ENCODE results near the gene SLC13A2. TPM values are rescaled to one million over a fixed set of nuclear protein-coding genes. Genes with fewer than 3 reads are reported as not detected.

The SLC13A2 gene
- total RNA-seq, 1 experiment from 2014 or later = not detected

DNA sequence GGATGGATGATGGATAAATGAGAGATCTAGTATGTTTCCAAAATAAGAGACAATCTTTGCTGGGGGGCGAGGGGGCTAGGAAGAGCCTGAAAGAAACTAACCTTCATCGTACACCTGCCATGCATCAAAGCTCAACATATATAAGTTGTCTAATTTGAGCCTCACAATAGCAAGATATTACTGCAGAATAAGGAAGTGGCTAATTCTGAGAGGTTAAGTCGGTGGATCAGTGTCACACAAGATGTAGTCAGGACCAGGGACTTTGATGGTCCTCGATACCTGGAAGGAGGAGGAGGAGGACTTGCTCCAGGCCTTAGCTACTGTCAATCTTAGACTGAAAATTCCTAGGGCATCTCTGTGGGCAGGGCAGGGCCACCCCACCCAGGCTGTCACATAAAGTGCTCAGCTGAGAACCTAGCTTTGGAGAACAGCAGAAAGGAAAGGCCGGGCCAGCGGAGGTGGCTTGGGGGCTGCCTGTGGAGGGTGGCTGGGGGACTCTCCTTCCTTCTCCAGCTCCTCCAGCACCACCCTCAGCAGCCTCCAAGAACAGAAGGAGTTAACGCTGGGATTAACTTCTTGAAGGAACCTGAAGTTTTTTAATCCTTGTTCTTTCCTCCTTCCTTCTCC, 460 bp upstream of the SLC13A2 start:
- ChIA-PET CTCF (no interaction called here), POLR2A (no interaction called here)
- ATAC-seq (no peak), DNase-seq (ENCODE audit: low read depth, low spot score) (no peak)
- peaks cover 3% of the 10 kb centered on the region; the same call in 1 of the 2 replicates for H3K27me3 ChIP-seq (ENCODE audit: control insufficient read depth, insufficient read depth, low read length)
- no TSS peak for BruUV-seq (replicated peaks)
- intact Hi-C loops (cut with micrococcal nuclease; ENCODE audit: unreplicated experiment) (no loop called here), in situ Hi-C loops (cut with HindIII; ENCODE audit: low pct_unique_long_range_greater_than_20kb, low sequenced_read_pairs) (no loop called here)
- no peak overlapping the region for H3K27ac ChIP-seq (ENCODE audit: low read length)
- no peak overlapping the region for H3K4me3 ChIP-seq (ENCODE audit: low read depth in 2 of 2, low read length in 2 of 2)
- no peaks in the 10 kb centered on the region for H3K9me3 ChIP-seq (ENCODE audit: control insufficient read depth, insufficient read depth, low read depth, low read length)
- H3K36me3 ChIP-seq (ENCODE audit: control insufficient read depth, insufficient read depth, low read length) = no peaks in the 10 kb centered on the region
- TF ChIP-seq, protein P1, sequence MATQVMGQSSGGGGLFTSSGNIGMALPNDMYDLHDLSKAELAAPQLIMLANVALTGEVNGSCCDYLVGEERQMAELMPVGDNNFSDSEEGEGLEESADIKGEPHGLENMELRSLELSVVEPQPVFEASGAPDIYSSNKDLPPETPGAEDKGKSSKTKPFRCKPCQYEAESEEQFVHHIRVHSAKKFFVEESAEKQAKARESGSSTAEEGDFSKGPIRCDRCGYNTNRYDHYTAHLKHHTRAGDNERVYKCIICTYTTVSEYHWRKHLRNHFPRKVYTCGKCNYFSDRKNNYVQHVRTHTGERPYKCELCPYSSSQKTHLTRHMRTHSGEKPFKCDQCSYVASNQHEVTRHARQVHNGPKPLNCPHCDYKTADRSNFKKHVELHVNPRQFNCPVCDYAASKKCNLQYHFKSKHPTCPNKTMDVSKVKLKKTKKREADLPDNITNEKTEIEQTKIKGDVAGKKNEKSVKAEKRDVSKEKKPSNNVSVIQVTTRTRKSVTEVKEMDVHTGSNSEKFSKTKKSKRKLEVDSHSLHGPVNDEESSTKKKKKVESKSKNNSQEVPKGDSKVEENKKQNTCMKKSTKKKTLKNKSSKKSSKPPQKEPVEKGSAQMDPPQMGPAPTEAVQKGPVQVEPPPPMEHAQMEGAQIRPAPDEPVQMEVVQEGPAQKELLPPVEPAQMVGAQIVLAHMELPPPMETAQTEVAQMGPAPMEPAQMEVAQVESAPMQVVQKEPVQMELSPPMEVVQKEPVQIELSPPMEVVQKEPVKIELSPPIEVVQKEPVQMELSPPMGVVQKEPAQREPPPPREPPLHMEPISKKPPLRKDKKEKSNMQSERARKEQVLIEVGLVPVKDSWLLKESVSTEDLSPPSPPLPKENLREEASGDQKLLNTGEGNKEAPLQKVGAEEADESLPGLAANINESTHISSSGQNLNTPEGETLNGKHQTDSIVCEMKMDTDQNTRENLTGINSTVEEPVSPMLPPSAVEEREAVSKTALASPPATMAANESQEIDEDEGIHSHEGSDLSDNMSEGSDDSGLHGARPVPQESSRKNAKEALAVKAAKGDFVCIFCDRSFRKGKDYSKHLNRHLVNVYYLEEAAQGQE (IDR thresholded peaks at IDR 0.05; ENCODE audit: insufficient read depth in 1 of 2, low read depth in 2 of 2, low read length in 1 of 2) = no peak
- TF ChIP-seq POLR2AphosphoS5 (IDR thresholded peaks at IDR 0.05; ENCODE audit: low read depth, low read length) = no peak
- TF ChIP-seq, protein P2, sequence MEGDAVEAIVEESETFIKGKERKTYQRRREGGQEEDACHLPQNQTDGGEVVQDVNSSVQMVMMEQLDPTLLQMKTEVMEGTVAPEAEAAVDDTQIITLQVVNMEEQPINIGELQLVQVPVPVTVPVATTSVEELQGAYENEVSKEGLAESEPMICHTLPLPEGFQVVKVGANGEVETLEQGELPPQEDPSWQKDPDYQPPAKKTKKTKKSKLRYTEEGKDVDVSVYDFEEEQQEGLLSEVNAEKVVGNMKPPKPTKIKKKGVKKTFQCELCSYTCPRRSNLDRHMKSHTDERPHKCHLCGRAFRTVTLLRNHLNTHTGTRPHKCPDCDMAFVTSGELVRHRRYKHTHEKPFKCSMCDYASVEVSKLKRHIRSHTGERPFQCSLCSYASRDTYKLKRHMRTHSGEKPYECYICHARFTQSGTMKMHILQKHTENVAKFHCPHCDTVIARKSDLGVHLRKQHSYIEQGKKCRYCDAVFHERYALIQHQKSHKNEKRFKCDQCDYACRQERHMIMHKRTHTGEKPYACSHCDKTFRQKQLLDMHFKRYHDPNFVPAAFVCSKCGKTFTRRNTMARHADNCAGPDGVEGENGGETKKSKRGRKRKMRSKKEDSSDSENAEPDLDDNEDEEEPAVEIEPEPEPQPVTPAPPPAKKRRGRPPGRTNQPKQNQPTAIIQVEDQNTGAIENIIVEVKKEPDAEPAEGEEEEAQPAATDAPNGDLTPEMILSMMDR (IDR thresholded peaks at IDR 0.05) = no peak
- no peak for TF ChIP-seq SIN3A (IDR thresholded peaks at IDR 0.05; ENCODE audit: borderline replicate concordance, insufficient read depth, low read depth, low read length)
- no peaks in the 10 kb centered on the region for H3K4me1 ChIP-seq (ENCODE audit: control insufficient read depth, insufficient read depth, low read length)

DNA sequence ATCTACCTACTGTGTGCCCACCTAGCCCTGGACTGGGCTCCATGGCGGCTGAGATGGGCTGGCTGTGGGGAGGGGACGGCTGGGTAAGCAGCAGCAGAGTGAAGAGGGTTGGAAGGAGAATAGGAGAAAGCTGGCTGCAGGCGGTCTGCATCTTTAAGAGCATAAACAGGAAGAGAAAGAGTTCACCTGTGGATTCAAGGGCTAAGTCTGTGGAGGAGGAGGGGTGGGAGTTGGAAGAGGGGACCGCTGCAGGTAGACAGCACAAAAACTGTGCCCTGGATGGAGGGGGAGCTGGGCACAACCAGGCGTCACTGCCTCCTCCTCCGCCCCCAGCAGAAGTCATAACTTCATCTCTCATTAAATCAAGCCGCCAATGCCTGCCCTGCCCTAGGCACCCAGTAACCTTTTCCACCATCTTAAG, 677 bp downstream of the SLC13A2 start:
- H3K4me3 ChIP-seq (ENCODE audit: low read depth in 2 of 2, low read length in 2 of 2) = no peak overlapping the region
- H3K9me3 ChIP-seq (ENCODE audit: control insufficient read depth, insufficient read depth, low read depth, low read length) = no peaks in the 10 kb centered on the region
- POLR2A ChIA-PET = no interaction called here
- H3K36me3 ChIP-seq (ENCODE audit: control insufficient read depth, insufficient read depth, low read length) = no peaks in the 10 kb centered on the region
- CTCF ChIA-PET = no interaction called here
- no peak overlapping the region for H3K27ac ChIP-seq (ENCODE audit: low read length)
- no peak for TF ChIP-seq POLR2AphosphoS5 (IDR thresholded peaks at IDR 0.05; ENCODE audit: low read depth, low read length)
- TF ChIP-seq, protein P1 (IDR thresholded peaks at IDR 0.05; ENCODE audit: insufficient read depth in 1 of 2, low read depth in 2 of 2, low read length in 1 of 2) = no peak
- TF ChIP-seq, protein P2 (IDR thresholded peaks at IDR 0.05) = no peak
- no peak for TF ChIP-seq TCF7L2 (IDR thresholded peaks at IDR 0.05; ENCODE audit: low read depth, low read length)
- TF ChIP-seq SIN3A (IDR thresholded peaks at IDR 0.05; ENCODE audit: borderline replicate concordance, insufficient read depth, low read depth, low read length) = no peak
- ATAC-seq (no peak), DNase-seq (ENCODE audit: low read depth, low spot score) (no peak)
- BruUV-seq (replicated peaks) = no TSS peak
- in situ Hi-C loops (cut with HindIII; ENCODE audit: low pct_unique_long_range_greater_than_20kb, low sequenced_read_pairs) = no loop called here
- intact Hi-C loops (cut with micrococcal nuclease; ENCODE audit: unreplicated experiment) = no loop called here
- H3K4me1 ChIP-seq (ENCODE audit: control insufficient read depth, insufficient read depth, low read length) = no peaks in the 10 kb centered on the region
- no peaks in the 10 kb centered on the region for H3K27me3 ChIP-seq (ENCODE audit: control insufficient read depth, insufficient read depth, low read length)
